Measurements from ENCODE around the gene SLC5A10. TPM values are rescaled to one million over a fixed set of nuclear protein-coding genes. Genes with fewer than 3 reads are reported as not detected.

Gene SLC5A10
- total RNA-seq, 4 donors from 2014 or later: not detected

DNA sequence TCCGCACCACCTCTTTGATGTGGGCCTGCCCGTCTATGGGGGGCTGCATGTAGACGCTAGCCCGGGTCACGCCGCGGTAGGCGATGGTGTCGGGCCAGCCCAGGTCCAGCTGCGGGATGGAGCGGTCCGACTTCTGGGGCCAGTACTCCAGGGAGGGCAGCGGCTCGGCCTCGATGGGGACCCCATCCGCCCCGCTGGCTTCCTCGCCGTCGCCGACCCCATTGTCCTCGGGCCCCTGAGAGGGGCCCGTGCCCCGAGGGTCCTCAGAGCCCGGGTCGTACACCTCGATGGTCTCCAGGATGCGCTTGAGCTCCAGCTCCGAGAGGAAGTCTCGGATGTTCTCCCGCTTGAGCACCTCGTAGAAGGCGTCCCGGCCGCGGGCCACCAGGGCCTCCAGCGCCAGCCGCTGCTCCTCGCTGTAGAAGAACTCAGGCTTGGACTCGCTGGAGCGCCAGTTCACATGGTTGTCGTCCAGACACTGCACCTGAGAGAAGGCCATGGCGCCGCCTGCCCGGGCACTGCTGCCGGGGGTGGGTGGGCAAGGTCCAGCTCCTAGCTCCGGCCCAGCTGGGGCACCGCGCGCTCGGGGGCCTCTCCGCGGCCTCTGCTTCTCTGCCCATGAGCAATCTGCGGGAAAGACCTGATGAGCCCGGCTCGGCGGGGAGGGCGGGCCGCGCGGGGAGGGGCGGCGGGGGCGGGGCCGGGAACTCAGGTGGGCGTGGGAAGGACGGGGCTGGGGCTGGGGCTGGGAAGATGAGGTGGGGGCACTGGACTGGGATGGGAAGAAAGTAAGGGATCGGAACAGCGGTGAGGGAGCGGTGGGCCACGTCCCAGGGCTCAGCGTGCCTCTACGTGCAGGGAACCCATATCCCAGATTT, 51.8 kb downstream of the SLC5A10 start:
- no peak for TF ChIP-seq POLR2A (IDR thresholded peaks at IDR 0.05)
- no peak for TF ChIP-seq POLR2AphosphoS5 (IDR thresholded peaks at IDR 0.05)
- TF ChIP-seq, protein P1, sequence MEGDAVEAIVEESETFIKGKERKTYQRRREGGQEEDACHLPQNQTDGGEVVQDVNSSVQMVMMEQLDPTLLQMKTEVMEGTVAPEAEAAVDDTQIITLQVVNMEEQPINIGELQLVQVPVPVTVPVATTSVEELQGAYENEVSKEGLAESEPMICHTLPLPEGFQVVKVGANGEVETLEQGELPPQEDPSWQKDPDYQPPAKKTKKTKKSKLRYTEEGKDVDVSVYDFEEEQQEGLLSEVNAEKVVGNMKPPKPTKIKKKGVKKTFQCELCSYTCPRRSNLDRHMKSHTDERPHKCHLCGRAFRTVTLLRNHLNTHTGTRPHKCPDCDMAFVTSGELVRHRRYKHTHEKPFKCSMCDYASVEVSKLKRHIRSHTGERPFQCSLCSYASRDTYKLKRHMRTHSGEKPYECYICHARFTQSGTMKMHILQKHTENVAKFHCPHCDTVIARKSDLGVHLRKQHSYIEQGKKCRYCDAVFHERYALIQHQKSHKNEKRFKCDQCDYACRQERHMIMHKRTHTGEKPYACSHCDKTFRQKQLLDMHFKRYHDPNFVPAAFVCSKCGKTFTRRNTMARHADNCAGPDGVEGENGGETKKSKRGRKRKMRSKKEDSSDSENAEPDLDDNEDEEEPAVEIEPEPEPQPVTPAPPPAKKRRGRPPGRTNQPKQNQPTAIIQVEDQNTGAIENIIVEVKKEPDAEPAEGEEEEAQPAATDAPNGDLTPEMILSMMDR (IDR thresholded peaks at IDR 0.05): no peak
- no peak for TF ChIP-seq EP300 (IDR thresholded peaks at IDR 0.05)
- peak overlapping the region; percentile 9 to 83 (median 64) for H3K27ac ChIP-seq
- ATAC-seq: peak; percentile 22
- peak overlapping the region; percentile 49 to 71 for H3K4me3 ChIP-seq
- peaks cover 0 to 29% (median 0%) of the 10 kb centered on the region in 3 donors for H3K4me1 ChIP-seq
- WGBS, 2 donors (ENCODE audit: low coverage in 1 of 2): 0 to 30% methylated on average over 2 to 6 of the region's 73 CpGs
- peaks cover 0 to 4% (median 0%) of the 10 kb centered on the region in 3 donors for H3K9me3 ChIP-seq
- no peaks in the 10 kb centered on the region for H3K27me3 ChIP-seq
- no peaks in the 10 kb centered on the region for H3K36me3 ChIP-seq

DNA sequence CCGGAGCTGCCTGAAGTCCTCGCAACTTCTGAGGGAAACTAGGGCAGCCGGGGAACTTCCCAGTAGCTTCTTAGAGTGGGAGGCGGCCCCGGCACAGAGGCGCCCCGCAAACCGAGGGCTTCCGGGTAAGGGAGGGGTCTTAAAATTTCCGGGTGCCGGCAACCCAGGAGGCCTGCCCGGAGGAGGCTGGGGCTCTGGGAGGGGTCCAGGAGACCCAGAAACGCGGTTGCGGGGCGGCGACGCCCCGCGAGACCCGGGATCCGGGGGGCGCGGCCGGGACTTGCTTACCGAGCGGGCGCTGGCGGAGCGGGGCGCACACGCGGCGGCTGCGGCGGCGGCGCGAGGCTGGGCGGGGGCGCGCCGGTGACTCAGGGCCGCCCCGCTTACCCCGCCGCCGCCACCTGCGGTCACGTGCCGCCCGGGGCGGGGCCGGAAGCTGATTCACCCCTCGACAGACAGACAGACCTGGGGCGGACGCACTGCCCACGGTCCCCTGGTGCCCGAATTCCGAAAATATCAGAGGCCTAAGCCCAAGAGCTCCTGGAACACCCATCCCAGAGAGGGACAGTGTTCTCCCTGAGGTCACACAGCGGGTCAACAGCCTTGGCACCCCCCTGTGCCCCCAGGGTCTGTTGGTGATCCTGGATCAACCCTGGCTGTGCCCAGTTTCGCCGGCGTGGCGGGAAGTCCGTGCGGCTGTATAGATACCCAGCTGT, 52.6 kb downstream of the SLC5A10 start, which contains the start of gene FAM83G:
TSS of gene FAM83G (minus strand) at position 344 of the 716 bp plus-strand sequence. CDS start 723 bp downstream, outside the sequence.
- Histone ChIP-seq H3K9me3 (peaks cover 0 to 4% (median 0%) of the 10 kb centered on the region in 3 donors), H3K27me3 (no peaks in the 10 kb centered on the region), H3K27ac (peak within 1 kb of the TSS; percentile 9 to 83 (median 64)), H3K4me1 (peaks cover 0 to 29% (median 0%) of the 10 kb centered on the region in 3 donors), H3K4me3 (peak within 1 kb of the TSS; percentile 49 to 71), H3K36me3 (no peaks in the 10 kb centered on the region)
- ATAC-seq: peak; percentile 89
- 0% methylated on average over 2 of the region's 67 CpGs; no CpG with 5 or more reads in 1 of the 2 donors for WGBS, 2 donors (ENCODE audit: low coverage in 1 of 2)
- TF ChIP-seq POLR2A (IDR thresholded peaks at IDR 0.05) (no peak), EP300 (IDR thresholded peaks at IDR 0.05) (no peak), POLR2AphosphoS5 (IDR thresholded peaks at IDR 0.05) (peak; percentile 63)
- TF ChIP-seq, protein P1 (IDR thresholded peaks at IDR 0.05): no peak

DNA sequence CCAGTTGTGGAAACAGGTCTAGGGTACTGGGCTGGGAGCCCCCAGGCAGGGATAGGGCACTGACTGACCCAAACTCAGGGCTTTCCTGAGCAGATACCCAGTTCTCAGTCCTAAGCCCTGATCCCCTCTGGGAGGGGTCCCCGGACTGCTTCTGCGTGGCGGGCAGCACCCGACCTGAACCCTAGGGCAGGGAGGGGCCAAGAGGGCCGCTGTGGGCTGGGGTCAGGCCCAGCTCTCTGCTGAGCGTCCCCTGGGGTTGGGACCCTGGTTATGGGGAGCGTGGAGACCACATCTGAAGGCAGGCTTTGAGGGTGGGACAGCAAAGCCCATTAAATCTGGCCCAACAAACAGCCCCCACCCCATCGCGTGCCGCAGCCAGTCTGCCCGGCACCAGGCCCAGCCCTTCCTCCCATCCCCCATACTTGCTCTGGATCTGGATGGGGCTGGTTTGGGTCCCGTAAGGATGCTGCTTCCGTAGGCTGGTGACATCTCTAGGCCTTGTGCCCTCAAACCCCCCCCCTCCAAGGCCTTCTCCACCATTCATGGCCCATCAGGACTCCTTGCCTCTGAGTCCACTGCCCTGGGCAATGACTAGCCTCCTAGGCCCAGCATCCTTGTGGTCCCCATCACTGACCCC, 53.3 kb downstream of the SLC5A10 start:
- peak overlapping the region; percentile 49 to 71 for H3K4me3 ChIP-seq
- WGBS, 2 donors (ENCODE audit: low coverage in 1 of 2): 100% methylated on average over 1 of the region's 13 CpGs; no CpG with 5 or more reads in 1 of the 2 donors
- H3K9me3 ChIP-seq: peaks cover 0 to 4% (median 0%) of the 10 kb centered on the region in 3 donors
- no peak for TF ChIP-seq EP300 (IDR thresholded peaks at IDR 0.05)
- TF ChIP-seq, protein P1 (IDR thresholded peaks at IDR 0.05): no peak
- no peak for TF ChIP-seq POLR2AphosphoS5 (IDR thresholded peaks at IDR 0.05)
- no peak for TF ChIP-seq POLR2A (IDR thresholded peaks at IDR 0.05)
- peak overlapping the region in 3 of 4 donors; percentile 50 to 83 (median 77) for H3K27ac ChIP-seq
- no peak for ATAC-seq
- H3K27me3 ChIP-seq: no peaks in the 10 kb centered on the region
- no peaks in the 10 kb centered on the region for H3K36me3 ChIP-seq
- H3K4me1 ChIP-seq: peaks cover 0 to 29% (median 0%) of the 10 kb centered on the region in 3 donors

DNA sequence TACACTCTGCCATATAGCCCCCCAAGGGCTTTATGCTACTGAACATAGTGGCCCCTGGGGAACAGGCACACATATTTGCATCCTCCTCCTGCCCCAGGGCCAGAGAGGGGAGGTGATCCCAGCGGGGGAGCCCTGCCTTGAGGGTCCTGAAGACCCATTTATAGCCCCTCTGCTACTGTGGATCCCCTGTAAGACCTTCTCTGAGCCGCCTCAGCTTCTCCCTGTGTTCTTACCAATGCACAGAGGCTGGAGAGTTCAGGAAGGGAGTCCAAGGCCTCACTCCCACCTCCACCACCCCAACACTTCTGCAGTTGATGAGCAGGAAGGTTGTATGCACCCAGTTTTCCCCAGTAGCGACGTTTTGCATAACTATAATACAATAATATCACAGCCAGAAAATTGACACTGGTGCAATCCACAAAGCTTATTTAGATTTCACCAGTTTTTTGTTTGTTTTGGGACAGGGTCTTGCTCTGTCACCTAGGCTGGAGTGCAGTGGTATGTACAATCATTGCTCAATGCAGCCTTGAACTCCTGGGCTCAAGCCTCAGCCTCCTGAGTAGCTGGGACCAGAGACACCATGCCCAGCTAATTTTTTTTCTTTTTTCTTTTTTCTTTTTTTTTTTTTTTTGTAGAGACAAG, 53.9 kb downstream of the SLC5A10 start:
- Histone ChIP-seq H3K4me3 (no peak overlapping the region), H3K36me3 (no peaks in the 10 kb centered on the region), H3K4me1 (peaks cover 0 to 29% (median 0%) of the 10 kb centered on the region in 3 donors), H3K9me3 (peaks cover 0 to 4% (median 0%) of the 10 kb centered on the region in 3 donors), H3K27me3 (no peaks in the 10 kb centered on the region), H3K27ac (no peak overlapping the region)
- ATAC-seq: no peak
- TF ChIP-seq POLR2A (IDR thresholded peaks at IDR 0.05) (no peak), EP300 (IDR thresholded peaks at IDR 0.05) (no peak), POLR2AphosphoS5 (IDR thresholded peaks at IDR 0.05) (no peak)
- TF ChIP-seq, protein P1 (IDR thresholded peaks at IDR 0.05): no peak
- 60 to 92% methylated on average over 1 to 2 of the region's 4 CpGs for WGBS, 2 donors (ENCODE audit: low coverage in 1 of 2)

Data from gastroesophageal sphincter (tissue), 4 donors.